GM23338 (cell line): ENCODE data around the gene FAXDC2.

Experiments used
- EZH2phosphoT487 ChIP-seq: fragments of 200-600 bp; sonication (generic); IDR thresholded peaks from one replicate; pipeline ENCODE4 v1.8.1; 2018; ENCODE audit warnings: antibody characterized with exemption; ENCODE audit not compliant: unreplicated experiment
- JUNB ChIP-seq: IDR thresholded peaks from one replicate; pipeline ENCODE4 v1.6.1; 2016; ENCODE audit warnings: antibody characterized with exemption; ENCODE audit not compliant: unreplicated experiment
- NANOG ChIP-seq: IDR thresholded peaks from 2 replicates; pipeline ENCODE4 v1.6.1; 2016; ENCODE audit warnings: antibody characterized with exemption, borderline replicate concordance
- POLR2AphosphoS5 ChIP-seq: IDR thresholded peaks from 2 replicates; pipeline ENCODE4 v1.6.1; 2016; ENCODE audit warnings: antibody characterized with exemption, low read depth
- TF ChIP-seq, protein P1 (sequence below), 2 experiments: fragments of 200-600 bp in 1 of 2; sonication (generic) in 1 of 2; conservative IDR thresholded peaks; 2 replicates each; pipeline versions ENCODE4 v1.5.1 to v1.6.1; 2016 to 2017; ENCODE audit warnings: antibody characterized with exemption in 2 of 2, low read depth in 2 of 2, mild to moderate bottlenecking in 2 of 2, moderate library complexity in 1 of 2
- TF ChIP-seq, protein P2 (sequence below): IDR thresholded peaks from one replicate; pipeline ENCODE4 v1.6.1; 2018; ENCODE audit warnings: antibody characterized with exemption; ENCODE audit not compliant: unreplicated experiment

DNA sequence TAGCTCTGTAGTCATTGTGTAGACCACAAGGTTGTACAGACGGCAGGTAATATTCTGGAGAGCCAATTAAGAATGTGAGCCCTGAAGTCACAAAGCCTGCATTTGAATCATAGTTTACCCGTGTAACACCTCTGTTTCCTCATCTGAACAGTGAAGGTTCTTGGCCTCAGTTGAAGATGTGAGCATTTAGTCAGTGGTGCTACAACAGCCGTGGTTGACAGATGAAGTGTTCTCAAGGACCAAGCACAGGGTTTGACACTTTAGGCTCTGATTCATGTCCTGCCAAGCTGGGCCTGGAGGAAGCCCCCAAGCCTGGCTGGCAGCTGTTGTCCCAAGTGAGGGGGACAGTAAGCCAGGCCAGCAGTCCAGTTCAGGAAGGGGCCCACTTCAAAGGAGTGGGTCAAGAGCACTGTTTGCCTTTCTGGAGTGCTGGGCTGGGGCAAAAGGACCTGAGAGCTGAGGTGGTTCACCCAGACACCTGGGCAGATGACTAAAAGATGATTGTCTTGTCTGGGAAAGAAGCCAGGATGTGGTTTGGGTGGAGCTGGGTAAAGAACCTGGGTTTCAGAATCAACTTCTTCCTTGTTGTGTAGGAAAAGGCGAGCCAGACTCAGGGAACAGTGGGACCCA, 20.7 kb downstream of the FAXDC2 start:
- TF ChIP-seq, protein P1, sequence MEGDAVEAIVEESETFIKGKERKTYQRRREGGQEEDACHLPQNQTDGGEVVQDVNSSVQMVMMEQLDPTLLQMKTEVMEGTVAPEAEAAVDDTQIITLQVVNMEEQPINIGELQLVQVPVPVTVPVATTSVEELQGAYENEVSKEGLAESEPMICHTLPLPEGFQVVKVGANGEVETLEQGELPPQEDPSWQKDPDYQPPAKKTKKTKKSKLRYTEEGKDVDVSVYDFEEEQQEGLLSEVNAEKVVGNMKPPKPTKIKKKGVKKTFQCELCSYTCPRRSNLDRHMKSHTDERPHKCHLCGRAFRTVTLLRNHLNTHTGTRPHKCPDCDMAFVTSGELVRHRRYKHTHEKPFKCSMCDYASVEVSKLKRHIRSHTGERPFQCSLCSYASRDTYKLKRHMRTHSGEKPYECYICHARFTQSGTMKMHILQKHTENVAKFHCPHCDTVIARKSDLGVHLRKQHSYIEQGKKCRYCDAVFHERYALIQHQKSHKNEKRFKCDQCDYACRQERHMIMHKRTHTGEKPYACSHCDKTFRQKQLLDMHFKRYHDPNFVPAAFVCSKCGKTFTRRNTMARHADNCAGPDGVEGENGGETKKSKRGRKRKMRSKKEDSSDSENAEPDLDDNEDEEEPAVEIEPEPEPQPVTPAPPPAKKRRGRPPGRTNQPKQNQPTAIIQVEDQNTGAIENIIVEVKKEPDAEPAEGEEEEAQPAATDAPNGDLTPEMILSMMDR (conservative IDR thresholded peaks at IDR 0.05; ENCODE audit: low read depth in 2 of 2), result no peak
- no peak for TF ChIP-seq POLR2AphosphoS5
- no peak for TF ChIP-seq EZH2phosphoT487
- no peak for TF ChIP-seq JUNB
- TF ChIP-seq, protein P2, sequence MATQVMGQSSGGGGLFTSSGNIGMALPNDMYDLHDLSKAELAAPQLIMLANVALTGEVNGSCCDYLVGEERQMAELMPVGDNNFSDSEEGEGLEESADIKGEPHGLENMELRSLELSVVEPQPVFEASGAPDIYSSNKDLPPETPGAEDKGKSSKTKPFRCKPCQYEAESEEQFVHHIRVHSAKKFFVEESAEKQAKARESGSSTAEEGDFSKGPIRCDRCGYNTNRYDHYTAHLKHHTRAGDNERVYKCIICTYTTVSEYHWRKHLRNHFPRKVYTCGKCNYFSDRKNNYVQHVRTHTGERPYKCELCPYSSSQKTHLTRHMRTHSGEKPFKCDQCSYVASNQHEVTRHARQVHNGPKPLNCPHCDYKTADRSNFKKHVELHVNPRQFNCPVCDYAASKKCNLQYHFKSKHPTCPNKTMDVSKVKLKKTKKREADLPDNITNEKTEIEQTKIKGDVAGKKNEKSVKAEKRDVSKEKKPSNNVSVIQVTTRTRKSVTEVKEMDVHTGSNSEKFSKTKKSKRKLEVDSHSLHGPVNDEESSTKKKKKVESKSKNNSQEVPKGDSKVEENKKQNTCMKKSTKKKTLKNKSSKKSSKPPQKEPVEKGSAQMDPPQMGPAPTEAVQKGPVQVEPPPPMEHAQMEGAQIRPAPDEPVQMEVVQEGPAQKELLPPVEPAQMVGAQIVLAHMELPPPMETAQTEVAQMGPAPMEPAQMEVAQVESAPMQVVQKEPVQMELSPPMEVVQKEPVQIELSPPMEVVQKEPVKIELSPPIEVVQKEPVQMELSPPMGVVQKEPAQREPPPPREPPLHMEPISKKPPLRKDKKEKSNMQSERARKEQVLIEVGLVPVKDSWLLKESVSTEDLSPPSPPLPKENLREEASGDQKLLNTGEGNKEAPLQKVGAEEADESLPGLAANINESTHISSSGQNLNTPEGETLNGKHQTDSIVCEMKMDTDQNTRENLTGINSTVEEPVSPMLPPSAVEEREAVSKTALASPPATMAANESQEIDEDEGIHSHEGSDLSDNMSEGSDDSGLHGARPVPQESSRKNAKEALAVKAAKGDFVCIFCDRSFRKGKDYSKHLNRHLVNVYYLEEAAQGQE, result no peak
- no peak for TF ChIP-seq NANOG
